ENCODE data around the gene SUSD6. TPM values are rescaled to one million over a fixed set of nuclear protein-coding genes. Genes with fewer than 3 reads are reported as not detected.

Gene SUSD6
- total RNA-seq, 1 experiment from 2014 or later, result 24.1 TPM

DNA sequence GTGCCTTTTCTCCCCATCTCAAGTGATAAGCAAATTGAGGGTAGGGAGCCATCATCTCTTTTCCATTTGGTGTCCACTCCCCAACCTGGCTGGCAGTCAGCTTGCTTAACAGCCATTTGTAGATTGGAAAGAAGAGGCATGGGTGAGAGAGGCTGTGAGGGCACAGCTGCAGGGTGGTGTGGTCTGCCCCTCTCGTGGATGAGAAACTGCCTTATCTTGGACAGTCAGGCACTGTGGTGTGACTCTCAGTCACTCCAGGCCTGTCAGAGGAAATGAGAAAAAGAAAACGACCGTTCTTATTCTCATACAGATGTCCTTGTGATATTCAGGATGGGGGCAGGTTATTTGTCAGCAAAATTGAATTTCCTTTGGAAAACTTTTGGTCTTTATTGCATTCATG is 90.5 kb downstream of the SUSD6 start:
- ChIA-PET CTCF (interaction anchor here (0.5 kb wide), 1 partner anchor 624 kb away, joined by 3 read pairs; no protein-coding TSS in a partner anchor), POLR2A (ENCODE audit: unreplicated experiment) (no interaction called here)
- Histone ChIP-seq H3K27me3 (ENCODE audit: insufficient read depth, low read depth) (no peaks in the 10 kb centered on the region), H3K4me2 (no peak overlapping the region), H3K36me3 (ENCODE audit: low read depth) (no peaks in the 10 kb centered on the region), H3K27ac (no peak overlapping the region), H4K20me1 (ENCODE audit: insufficient read depth) (no peaks in the 10 kb centered on the region), H3K9me2 (ENCODE audit: insufficient read depth) (no peaks in the 10 kb centered on the region), H3F3A (ENCODE audit: insufficient read depth, low read depth) (no peaks in the 10 kb centered on the region), H2AFZ (no peak overlapping the region), H3K4me1 (replicated peaks; ENCODE audit: insufficient read depth) (no peaks in the 10 kb centered on the region), H3K9me3 (ENCODE audit: insufficient read depth, low read depth) (no peaks in the 10 kb centered on the region), H3K79me2 (ENCODE audit: low read depth) (no peaks in the 10 kb centered on the region), H3K4me3 (no peak overlapping the region)
- DNase-seq, result no peak
- no TSS peak for BruUV-seq (replicated peaks)
- intact Hi-C loops (cut with micrococcal nuclease; ENCODE audit: unreplicated experiment), result no loop called here
- TF ChIP-seq, protein P1, sequence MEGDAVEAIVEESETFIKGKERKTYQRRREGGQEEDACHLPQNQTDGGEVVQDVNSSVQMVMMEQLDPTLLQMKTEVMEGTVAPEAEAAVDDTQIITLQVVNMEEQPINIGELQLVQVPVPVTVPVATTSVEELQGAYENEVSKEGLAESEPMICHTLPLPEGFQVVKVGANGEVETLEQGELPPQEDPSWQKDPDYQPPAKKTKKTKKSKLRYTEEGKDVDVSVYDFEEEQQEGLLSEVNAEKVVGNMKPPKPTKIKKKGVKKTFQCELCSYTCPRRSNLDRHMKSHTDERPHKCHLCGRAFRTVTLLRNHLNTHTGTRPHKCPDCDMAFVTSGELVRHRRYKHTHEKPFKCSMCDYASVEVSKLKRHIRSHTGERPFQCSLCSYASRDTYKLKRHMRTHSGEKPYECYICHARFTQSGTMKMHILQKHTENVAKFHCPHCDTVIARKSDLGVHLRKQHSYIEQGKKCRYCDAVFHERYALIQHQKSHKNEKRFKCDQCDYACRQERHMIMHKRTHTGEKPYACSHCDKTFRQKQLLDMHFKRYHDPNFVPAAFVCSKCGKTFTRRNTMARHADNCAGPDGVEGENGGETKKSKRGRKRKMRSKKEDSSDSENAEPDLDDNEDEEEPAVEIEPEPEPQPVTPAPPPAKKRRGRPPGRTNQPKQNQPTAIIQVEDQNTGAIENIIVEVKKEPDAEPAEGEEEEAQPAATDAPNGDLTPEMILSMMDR (conservative IDR thresholded peaks at IDR 0.05), result no peak
- TF ChIP-seq EZH2 (IDR thresholded peaks at IDR 0.05; ENCODE audit: low read depth), result no peak

DNA sequence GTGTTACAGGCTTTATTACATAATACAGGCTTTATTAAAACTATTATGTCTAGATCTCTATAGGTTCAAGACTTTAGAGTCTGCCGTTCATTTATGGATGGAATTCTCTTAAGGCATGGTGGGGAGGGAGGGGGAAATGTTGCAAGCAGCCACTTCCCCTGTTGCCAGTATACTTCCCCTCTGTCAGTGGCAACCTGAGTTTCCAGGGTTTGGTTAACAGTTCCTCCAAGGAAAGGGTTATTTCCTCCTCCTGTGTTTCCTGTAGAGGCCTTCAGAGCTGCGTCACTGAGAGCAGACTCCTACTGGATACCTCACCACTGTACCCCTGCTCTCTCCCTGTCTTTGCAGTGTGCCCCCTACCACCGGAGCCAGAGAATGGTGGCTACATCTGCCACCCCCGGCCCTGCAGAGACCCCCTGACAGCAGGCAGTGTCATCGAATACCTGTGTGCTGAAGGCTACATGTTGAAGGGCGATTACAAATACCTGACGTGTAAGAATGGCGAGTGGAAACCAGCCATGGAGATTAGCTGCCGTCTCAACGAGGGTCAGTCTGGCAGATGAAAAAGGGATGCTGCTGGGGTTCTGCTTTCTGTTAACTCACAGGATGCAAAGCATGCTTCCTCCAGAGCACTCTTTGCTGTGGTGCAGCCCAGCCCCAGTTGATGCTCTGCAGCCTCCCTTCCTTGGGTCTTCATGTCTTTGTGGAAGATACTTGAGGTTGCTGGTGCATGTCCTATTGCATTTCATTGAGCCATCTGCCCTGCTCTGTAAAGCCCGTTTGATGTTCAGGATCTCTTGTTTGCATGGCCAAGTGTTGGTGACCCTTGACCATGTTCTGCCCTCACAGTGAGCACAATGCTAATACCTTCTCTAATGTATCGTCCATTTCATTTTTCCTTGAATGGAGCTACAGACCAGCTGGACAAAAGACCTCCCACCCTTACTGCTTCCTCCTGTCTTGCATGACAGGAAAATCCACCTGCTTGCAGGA is 91.9 kb downstream of the SUSD6 start:
- Histone ChIP-seq H3K9me3 (ENCODE audit: insufficient read depth, low read depth) (no peaks in the 10 kb centered on the region), H3K4me2 (no peak overlapping the region), H3K4me1 (replicated peaks; ENCODE audit: insufficient read depth) (no peaks in the 10 kb centered on the region), H3K9me2 (ENCODE audit: insufficient read depth) (no peaks in the 10 kb centered on the region), H4K20me1 (ENCODE audit: insufficient read depth) (no peaks in the 10 kb centered on the region), H2AFZ (no peak overlapping the region), H3K27me3 (ENCODE audit: insufficient read depth, low read depth) (no peaks in the 10 kb centered on the region), H3F3A (ENCODE audit: insufficient read depth, low read depth) (no peaks in the 10 kb centered on the region; the same call in 1 of the 2 replicates), H3K36me3 (ENCODE audit: low read depth) (no peaks in the 10 kb centered on the region), H3K79me2 (ENCODE audit: low read depth) (no peaks in the 10 kb centered on the region), H3K27ac (no peak overlapping the region), H3K4me3 (no peak overlapping the region)
- TF ChIP-seq, protein P1 (conservative IDR thresholded peaks at IDR 0.05), result no peak
- TF ChIP-seq EZH2 (IDR thresholded peaks at IDR 0.05; ENCODE audit: low read depth), result no peak
- DNase-seq, result no peak
- intact Hi-C loops (cut with micrococcal nuclease; ENCODE audit: unreplicated experiment), result no loop called here
- ChIA-PET POLR2A (ENCODE audit: unreplicated experiment) (no interaction called here), CTCF (no interaction called here)
- BruUV-seq (replicated peaks), result no TSS peak

DNA sequence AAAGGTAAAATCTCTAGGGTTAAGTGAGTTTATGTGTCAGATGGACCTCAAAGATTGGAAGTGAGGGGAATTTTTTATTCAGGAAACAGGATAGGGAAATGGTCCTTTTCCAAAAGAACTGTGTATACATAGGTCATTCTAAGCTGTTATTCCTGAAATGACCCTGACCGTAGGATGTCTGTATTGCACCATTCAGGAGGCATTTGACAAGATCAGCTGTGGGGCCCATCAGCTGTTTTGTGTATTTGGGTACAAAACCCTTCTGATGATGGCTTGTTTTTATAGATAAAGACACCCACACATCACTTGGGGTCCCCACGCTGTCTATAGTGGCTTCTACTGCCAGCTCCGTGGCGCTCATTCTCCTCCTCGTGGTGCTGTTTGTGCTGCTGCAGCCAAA is 92.9 kb downstream of the SUSD6 start:
- no peaks in the 10 kb centered on the region for H4K20me1 ChIP-seq (ENCODE audit: insufficient read depth)
- TF ChIP-seq, protein P1 (conservative IDR thresholded peaks at IDR 0.05), result no peak
- TF ChIP-seq EZH2 (IDR thresholded peaks at IDR 0.05; ENCODE audit: low read depth), result no peak

More for the DNA sequence above, 92.9 kb downstream of the SUSD6 start:
- no peak overlapping the region for H2AFZ ChIP-seq
- no peaks in the 10 kb centered on the region for H3K79me2 ChIP-seq (ENCODE audit: low read depth)
- H3F3A ChIP-seq (ENCODE audit: insufficient read depth, low read depth), result no peaks in the 10 kb centered on the region; the same call in 1 of the 2 replicates
- H3K36me3 ChIP-seq (ENCODE audit: low read depth), result no peaks in the 10 kb centered on the region
- no peaks in the 10 kb centered on the region for H3K9me2 ChIP-seq (ENCODE audit: insufficient read depth)
- H3K4me3 ChIP-seq, result no peak overlapping the region
- no peak overlapping the region for H3K4me2 ChIP-seq
- H3K27ac ChIP-seq, result no peak overlapping the region
- no TSS peak for BruUV-seq (replicated peaks)
- no peaks in the 10 kb centered on the region for H3K4me1 ChIP-seq (replicated peaks; ENCODE audit: insufficient read depth)
- DNase-seq, result no peak
- ChIA-PET POLR2A (ENCODE audit: unreplicated experiment) (no interaction called here), CTCF (no interaction called here)
- intact Hi-C loops (cut with micrococcal nuclease; ENCODE audit: unreplicated experiment), result no loop called here
- H3K9me3 ChIP-seq (ENCODE audit: insufficient read depth, low read depth), result no peaks in the 10 kb centered on the region
- no peaks in the 10 kb centered on the region for H3K27me3 ChIP-seq (ENCODE audit: insufficient read depth, low read depth)

All from PC-9 (cell line).